HEK293 (cell line): Measurements from ENCODE around the gene RNF224.

Source experiments
- CTCF ChIP-seq: fragments of 450-650 bp; formaldehyde crosslinking; IDR thresholded peaks from 2 replicates; pipeline ENCODE4 v1.5.1; 2016; ENCODE audit warnings: missing biosample characterization, missing genetic modification characterization
- IKZF3 ChIP-seq: fragments of 450-650 bp; IDR thresholded peaks from 2 replicates; pipeline ENCODE4 v1.5.0; 2018; ENCODE audit warnings: missing biosample characterization, mild to moderate bottlenecking, missing genetic modification characterization, moderate library complexity
- ZNF654 ChIP-seq: fragments of 450-650 bp; formaldehyde crosslinking; IDR thresholded peaks from 2 replicates; pipeline ENCODE4 v1.5.1; 2016; ENCODE audit warnings: low read depth, missing biosample characterization, missing genetic modification characterization

GRCh38 chr9:137234758-137235423 lies 7.6 kb downstream of the RNF224 start:
- TF ChIP-seq ZNF654 (tag by site-specific recombination) (no peak), IKZF3 (tag by site-specific recombination) (no peak), CTCF (no peak)
